ENCODE data around the gene SWSAP1.

Gene SWSAP1

DNA sequence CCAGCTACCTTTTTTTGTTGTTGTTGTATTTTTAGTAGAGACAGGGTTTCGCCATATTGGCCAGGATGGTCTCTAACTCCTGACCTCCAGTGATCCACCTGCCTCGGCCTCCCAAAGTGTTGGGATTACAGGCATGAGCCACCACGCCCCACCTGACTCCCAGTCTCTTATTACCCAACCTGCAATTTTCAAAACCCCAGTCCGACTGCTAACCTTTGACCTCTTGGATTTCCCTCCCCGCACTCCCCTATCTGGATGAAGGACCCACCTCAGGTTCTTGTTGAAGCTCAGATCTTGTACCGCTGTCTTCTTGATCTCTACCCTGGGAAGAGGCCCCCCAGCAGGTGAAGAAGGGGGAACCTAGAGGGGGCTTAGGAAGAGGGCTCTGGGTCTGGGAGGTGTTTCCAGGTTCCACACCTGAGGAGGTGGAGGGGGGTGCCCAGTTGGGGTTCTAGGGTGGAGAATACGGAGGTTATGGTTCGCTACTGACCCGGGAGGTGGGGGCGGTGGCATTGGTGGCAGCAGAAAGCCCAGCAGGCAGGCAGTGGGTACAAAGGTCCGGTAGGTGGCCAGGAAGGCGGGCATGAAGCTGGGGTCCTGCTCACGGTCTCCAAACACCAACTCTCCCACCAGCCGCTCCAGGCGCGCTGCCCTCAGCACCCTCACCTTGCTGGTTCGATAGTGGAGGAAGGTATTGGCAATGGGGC is 42.0 kb downstream of the SWSAP1 start:
- no peak for DNase-seq

DNA sequence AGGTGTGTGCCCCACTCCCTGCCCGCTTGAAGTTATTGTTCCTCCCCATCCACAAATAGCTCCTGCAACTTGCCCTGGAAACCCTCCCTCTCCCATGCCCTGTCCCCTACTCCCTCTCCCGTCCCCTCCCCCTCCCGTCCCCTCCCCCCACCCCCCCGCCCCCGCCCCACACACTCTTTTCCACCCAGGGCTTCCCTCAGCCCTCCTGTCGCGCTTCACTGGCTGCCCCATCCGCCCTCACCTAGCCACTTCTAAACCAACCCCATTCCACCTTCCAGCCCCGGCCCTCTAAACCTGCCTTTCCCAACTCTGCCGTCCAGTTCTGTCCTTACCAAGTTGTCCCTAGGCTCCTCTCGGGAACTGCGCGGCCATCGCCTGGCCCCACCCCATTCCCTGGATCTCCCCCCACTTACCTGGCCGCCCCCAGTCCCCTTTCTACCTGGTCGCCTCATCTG is 43.7 kb downstream of the SWSAP1 start:
- no peak for DNase-seq

DNA sequence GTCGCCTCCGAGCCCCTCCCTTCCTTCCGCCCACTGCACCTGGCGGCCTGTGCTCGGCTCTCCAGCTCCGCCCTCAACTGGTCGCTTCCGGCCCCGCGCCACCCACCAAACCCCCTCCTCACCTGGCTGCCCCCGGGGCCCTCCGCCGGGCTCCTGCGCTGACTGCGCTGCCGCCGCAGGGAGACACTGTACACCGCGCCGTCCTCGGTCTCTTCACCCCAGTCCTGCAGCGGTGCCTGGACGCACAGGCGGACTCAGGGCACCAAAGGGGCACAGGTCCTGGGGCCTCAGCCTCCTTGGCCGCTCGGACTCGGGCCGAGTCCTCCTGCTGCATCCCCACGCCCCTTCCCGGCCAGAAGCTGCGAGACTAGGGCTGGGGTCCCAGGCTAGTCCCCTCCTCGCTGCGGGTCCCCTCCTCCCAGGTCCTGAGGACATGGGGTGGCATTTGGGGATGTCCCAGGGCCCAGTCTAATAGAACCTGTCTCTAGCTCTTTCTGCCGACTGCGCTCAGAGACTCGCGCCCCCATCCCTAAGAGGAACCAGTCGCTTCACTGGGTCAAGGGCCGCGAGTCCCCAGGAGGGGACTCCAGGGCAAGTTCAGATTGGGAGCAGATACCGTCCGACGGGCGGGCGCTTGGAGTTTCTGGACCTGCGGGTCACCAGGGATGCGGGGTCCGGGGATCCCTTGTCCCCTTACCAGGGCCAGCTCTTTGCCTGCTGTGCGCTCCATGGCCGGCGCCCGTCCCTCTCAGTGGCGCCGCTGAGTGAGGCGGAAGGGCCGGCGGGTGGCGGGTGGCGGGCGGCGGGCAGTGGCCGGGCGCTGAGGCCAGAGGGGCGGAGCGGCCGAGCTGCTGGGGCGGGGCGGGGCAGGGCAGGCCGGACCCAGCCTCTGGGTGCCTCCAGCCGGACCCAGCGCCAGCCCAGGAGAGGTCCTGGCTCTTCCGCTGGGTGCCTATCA is 44.4 kb downstream of the SWSAP1 start, which contains the start of gene RGL3:
Gene RGL3 (minus strand): TSS at position 766 of the 958 bp plus-strand sequence. CDS start 36 bp downstream, at position 730.
- DNase-seq: no peak

DNA sequence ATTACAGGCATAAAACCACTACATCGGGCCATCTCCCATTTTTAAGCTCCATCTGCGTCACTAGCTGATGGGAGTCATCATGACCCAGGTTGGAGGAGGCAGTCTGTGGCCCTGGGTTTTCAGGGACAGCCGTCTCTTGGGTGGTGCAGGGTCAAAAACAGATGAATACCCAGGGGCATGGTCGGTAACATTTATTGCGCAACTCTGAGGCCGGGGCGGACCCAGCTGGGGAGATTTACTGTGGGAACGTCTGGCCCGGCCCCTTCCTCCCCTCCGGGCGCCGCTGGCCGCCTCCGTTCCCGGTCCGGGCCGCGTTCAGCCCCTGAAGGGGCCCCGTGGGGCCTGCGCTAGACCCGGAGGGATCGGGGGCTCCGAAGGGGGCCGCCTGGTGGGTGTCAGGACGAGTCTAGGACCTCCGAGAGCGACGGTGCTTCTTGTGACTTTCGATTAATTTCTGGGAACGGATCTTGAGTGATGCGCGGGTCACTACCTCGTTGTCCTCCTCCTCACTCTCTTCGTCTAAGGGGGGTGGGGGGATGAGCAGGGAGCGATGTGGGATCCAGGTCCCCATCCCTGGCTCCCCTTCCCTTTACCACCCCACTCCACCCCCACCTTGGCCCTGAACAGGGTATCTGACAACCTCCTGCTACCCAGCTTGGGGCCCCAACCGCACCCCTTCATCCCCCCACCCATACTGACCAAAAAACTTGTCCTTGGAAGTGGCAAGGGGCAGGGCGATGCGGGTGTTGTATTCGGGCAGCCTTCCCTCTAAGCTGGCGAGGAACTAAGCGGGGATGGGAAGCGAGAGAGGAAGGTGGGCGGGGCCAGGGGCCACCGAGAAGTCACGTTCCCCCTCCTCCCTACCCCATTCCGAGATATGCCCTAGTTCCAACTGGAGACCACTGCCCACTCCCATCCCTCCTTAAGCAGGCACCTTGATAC is 46.2 kb downstream of the SWSAP1 start:
- DNase-seq: no peak

DNA sequence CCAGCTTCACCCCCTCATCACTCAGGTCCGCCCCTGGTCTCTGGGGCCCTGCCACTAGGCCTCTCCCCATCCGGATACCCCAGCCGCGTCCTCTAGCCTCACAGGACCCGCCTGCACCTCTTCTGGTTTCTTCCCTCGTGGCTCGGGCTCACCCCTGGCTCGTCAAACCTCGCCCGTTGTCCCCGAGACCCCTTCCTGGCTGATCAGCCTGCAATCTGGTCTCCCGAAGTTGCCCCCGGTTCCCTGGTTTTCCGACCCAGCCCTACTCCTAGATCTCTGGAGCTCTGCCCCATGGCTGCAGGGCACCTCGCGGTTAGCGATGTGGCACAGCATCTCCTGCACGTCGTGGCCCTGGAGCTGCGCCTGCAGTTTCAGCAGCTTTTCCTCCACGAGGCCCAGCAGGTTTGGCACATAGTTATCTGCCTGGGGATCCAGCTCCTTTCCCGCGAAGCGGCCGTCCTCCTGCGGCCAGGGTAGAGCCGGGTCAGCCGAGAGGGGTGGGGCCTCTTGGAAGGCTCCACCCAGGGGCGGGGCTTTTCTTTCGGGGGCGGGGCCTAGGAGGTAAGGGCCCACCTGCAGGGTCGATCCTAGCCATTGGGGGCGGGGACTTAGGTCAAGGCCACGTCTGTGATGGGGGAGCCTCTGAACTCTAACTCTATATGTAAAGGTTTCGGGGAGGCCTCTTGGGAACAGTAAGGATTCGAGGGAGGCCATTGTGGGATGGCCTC is 47.1 kb downstream of the SWSAP1 start:
- no peak for DNase-seq

DNA sequence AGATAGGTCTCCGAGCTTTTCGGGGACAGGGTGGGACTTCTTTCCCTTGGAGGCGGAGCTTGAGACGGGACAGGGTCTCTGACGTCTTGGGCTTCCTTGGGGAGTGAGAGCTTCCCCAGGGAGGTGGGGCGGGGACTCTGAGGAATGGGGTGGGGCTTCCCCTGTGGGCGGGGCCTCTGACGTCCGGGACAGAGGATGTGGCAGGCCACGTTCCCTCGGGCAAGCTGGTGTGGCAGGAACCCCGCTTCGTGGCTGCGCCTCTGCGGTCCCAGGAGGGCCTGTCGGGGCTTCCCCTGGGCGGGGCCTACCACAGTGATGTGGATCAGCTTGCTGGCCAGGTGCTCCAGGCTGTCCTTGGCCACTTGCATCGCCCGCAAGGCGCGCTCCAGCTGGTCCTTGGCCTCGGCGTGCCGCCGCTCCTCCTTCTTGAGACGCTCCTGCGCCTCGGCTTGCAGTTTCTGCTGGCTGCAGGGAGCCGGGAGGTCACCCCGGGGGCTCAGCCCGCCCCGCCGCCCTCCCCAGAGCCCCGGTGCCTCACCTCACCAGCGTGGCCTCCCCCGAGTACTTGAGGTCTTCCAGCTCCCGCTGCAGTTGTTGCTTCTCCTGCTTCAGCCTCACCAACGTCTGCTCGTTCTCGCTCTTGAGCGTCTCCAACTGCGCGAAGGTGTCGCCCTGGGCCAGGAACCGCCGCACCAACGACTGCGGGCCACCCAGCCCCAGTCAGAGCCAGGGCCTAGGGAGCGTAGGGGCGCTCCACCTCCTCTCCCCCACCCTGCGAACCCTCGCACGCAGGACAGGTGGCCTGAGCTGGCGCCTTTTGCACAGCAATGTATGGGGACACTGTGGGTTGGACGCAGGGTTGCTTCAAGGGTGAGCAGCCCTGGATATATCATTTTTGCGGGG is 47.9 kb downstream of the SWSAP1 start:
- no peak for DNase-seq

DNA sequence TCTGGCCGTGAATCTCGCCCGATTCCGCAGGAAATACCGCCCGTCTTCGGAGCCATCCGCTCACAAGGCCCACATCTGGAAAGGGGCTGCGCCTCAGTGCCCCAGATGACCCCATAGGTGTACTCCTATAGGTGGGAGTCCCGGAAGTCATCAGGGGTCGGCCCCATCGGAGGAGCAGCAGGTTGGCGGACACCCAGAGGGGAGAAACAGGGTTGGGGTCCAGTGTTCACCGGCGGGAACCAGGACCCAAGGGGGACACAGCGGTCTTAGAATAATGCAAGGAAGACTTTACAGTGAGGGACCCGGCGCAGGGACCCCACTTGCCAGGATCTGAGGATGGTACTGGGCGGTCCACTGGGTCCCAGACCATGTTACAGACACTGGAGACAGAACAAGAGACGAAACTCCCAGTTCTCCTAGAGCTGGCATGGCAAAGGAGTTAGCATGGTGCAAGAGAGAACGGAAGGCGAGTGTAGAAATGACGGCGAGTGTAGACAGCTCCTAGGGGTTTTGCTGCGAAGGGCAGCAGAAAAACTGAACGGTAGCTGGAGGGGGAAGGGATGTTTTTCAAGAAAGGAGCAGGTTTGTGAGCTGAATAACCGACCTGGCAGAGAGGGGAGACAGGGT is 48.8 kb downstream of the SWSAP1 start:
- DNase-seq: no peak

DNA sequence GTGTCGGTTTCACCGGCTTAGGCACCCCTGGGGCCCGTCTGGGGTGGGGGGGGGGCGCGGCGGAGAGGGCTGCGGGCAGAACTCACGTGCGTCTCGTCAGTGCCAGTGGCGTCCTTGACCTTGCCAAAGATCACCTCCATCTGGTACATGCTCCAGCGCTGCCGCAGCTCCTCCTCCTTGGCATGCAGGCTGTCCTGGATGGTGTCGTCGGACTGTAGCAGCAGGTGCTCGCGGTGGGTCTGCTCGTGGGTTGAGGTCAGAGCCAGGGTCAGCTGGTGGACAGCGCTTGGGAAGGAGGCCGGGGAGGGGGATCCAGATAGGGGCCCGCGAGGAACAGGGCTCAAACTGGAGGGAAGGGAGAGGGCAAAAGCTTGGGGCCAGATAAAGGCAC is 49.3 kb downstream of the SWSAP1 start:
- no peak for DNase-seq

Measured in GDM1 (cell line).